Lung (tissue), 12 donors: ENCODE measurements around the gene RBM38. TPM values are rescaled to one million over a fixed set of nuclear protein-coding genes. Genes with fewer than 3 reads are reported as not detected.

Experiments
- ATAC-seq: fragments of 200-7000 bp; cut with Tn5 transposase; one replicate; pipeline ENCODE4 v1.9.1; 2020; ENCODE audit warnings: moderate number of reproducible peaks; ENCODE audit not compliant: insufficient read depth, low FRiP score
- DNase-seq, 3 donors: peaks; one replicate each; pipeline ENCODE4 v3.0.0-alpha.2; 2013 to 2017
- H3K27ac ChIP-seq, 2 donors: one replicate each; pipeline ENCODE4 v1.5.1; 2013; ENCODE audit warnings: mild to moderate bottlenecking in 2 of 2, moderate library complexity in 2 of 2, control low read depth in 1 of 2, inconsistent platforms in 1 of 2, low read depth in 1 of 2, low read length in 1 of 2
- H3K27me3 ChIP-seq, 3 donors: one replicate each; pipeline ENCODE4 v1.5.1; 2013; ENCODE audit warnings: low read length in 2 of 3; ENCODE audit not compliant: control insufficient read depth in 3 of 3, insufficient read depth in 3 of 3
- H3K36me3 ChIP-seq, 4 donors: one replicate each; pipeline ENCODE4 v1.5.1; 2013; ENCODE audit warnings: low read length in 4 of 4, mild to moderate bottlenecking in 1 of 4, moderate library complexity in 1 of 4; ENCODE audit not compliant: control insufficient read depth in 4 of 4, insufficient read depth in 4 of 4
- H3K4me1 ChIP-seq, 5 donors: one replicate each; pipeline ENCODE4 v1.5.1; 2013; ENCODE audit warnings: low read length in 5 of 5, mild to moderate bottlenecking in 2 of 5, moderate library complexity in 1 of 5; ENCODE audit not compliant: control insufficient read depth in 5 of 5, insufficient read depth in 5 of 5
- H3K4me3 ChIP-seq: one replicate; pipeline ENCODE4 v1.5.1; 2013; ENCODE audit warnings: mild to moderate bottlenecking, control low read depth, moderate library complexity
- H3K9ac ChIP-seq, 2 donors: one replicate each; pipeline ENCODE4 v1.5.1; 2013; ENCODE audit warnings: low read length in 2 of 2, control low read depth in 1 of 2; ENCODE audit not compliant: insufficient read depth in 1 of 2
- H3K9me3 ChIP-seq, 4 donors: one replicate each; pipeline ENCODE4 v1.5.1; 2013; ENCODE audit warnings: low read length in 3 of 4, mild to moderate bottlenecking in 1 of 4, moderate library complexity in 1 of 4; ENCODE audit not compliant: control insufficient read depth in 4 of 4, insufficient read depth in 3 of 4
- WGBS, 2 donors: extraction: QIAGEN DNeasy Blood & Tissue Kit; methylation state at CpG; one replicate each; pipeline ENCODE4 v1.1.7; 2013; 5-methylcytosine and 5-hydroxymethylcytosine counted together
- polyA plus RNA-seq, 2 donors: library from polyadenylated mRNA; stranded (reverse); fragments of 200-250 nt; gene quantifications; one replicate each; pipeline ENCODE4 v1.2.1, GENCODE V29; 2013
- total RNA-seq, 2 donors: library from RNA; depleted of rRNA in 1 of 2; stranded (reverse); fragments of >200 nt in 1 of 2; gene quantifications; one replicate each; pipeline ENCODE4 v1.2.1, GENCODE V29; 2014 to 2021
- TF ChIP-seq, protein P1 (sequence below): IDR thresholded peaks from 2 replicates; pipeline ENCODE4 v1.5.1; 2012; ENCODE audit warnings: mild to moderate bottlenecking; ENCODE audit errors: control extremely low read depth, extremely low read depth
- donor health status: control.
- donor health status: control.
- donor health status: Bipolar disorder and iron deficiency.
- donor health status: healthy.
- donor health status: DM: yes; HTN: yes; CAD: no.

RBM38 gene
- total and polyA plus RNA-seq, 4 donors, result 23.1 to 38.6 (median 30.9) TPM

DNA sequence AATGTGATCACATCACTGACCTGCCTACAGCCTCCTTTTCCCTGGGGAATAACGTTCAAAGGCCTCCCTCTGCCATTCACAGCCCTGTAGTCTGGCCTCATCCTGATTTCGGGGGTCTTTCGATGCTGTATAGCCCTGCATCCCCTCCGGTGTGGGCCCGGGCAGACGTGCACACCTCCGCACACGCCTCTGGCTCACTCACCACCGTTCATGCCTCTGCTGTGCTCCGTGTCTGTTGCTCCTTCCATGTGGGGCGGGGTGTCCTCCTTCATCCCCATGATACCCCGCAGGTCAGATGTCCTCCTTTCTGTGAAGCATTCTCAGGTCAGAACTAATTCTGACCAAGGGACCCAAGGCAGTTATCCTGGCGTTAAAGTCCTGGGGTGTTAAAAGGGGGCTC is 13.8 kb upstream of the RBM38 start:
- H3K27ac ChIP-seq, result no peak overlapping the region
- TF ChIP-seq, protein P1, sequence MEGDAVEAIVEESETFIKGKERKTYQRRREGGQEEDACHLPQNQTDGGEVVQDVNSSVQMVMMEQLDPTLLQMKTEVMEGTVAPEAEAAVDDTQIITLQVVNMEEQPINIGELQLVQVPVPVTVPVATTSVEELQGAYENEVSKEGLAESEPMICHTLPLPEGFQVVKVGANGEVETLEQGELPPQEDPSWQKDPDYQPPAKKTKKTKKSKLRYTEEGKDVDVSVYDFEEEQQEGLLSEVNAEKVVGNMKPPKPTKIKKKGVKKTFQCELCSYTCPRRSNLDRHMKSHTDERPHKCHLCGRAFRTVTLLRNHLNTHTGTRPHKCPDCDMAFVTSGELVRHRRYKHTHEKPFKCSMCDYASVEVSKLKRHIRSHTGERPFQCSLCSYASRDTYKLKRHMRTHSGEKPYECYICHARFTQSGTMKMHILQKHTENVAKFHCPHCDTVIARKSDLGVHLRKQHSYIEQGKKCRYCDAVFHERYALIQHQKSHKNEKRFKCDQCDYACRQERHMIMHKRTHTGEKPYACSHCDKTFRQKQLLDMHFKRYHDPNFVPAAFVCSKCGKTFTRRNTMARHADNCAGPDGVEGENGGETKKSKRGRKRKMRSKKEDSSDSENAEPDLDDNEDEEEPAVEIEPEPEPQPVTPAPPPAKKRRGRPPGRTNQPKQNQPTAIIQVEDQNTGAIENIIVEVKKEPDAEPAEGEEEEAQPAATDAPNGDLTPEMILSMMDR, result no peak
- no peak for DNase-seq
- WGBS, 2 donors, result 89 to 92% methylated on average over 13 of the region's 13 CpGs
- H3K4me1 ChIP-seq, result no peaks in the 10 kb centered on the region
- no peaks in the 10 kb centered on the region for H3K27me3 ChIP-seq
- ATAC-seq, result no peak
- H3K4me3 ChIP-seq, result no peak overlapping the region
- no peak overlapping the region for H3K9ac ChIP-seq
- H3K9me3 ChIP-seq, result no peaks in the 10 kb centered on the region
- peaks cover 21 to 50% (median 27%) of the 10 kb centered on the region in 4 donors for H3K36me3 ChIP-seq

DNA sequence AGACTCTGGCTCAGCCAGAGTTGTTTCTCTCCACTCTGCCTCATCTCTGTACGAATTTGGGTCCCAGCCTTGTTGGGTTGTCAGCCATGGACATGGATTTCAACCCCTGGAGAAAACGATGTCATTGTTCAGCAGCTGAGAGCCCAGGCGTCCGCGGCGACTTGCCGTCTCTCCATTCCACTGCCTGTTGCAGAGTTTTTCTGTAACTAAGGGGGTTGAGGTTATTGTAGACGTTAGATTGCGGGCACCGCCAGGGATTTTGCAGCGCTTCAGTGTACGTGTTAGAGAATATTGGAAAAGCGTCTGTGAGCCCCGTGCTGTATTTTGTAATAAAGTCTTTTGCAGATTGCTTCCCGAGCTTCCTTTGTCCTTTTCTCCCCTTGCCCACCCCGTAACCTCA is 13.1 kb upstream of the RBM38 start:
- no peaks in the 10 kb centered on the region for H3K4me1 ChIP-seq
- no peaks in the 10 kb centered on the region for H3K9me3 ChIP-seq
- H3K9ac ChIP-seq, result no peak overlapping the region
- no peak overlapping the region for H3K4me3 ChIP-seq
- H3K36me3 ChIP-seq, result peaks cover 20 to 44% (median 22%) of the 10 kb centered on the region in 4 donors
- TF ChIP-seq, protein P1, result no peak
- ATAC-seq (no peak), DNase-seq (no peak)
- H3K27me3 ChIP-seq, result no peaks in the 10 kb centered on the region
- WGBS, 2 donors, result 90 to 94% methylated on average over 16 of the region's 16 CpGs
- no peak overlapping the region for H3K27ac ChIP-seq

DNA sequence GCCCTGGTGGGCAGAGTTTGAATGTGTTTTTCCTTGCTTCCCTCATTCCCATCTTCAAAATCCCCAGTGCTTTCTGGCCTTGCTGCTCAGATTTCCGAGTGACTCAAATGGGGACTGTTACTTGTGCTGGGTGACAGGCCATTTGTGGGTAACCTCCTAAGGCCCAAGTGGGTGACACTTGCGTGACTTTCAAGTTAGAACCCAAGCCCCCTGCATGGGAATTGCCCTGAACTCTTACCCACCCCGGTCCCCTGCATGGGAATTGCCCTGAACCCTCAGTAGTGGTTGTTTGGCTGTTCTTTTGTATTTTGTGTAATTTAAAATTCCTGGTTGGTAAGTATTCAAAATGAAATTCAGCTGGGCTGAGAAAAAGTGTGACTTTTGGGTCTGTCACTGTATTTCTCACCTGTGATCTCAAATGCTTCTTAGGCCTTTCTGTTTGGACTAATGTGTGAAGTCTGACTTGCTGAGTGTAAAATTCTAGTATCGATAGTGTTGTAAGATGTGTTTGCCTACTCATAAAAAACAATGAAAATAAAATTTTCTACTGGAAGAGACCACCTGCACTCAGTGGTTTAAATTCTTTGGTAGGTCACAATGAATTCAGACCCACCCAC is 12.4 kb upstream of the RBM38 start:
- TF ChIP-seq, protein P1, result no peak
- 89 to 98% methylated on average over 4 of the region's 4 CpGs for WGBS, 2 donors
- Histone ChIP-seq H3K27me3 (no peaks in the 10 kb centered on the region), H3K9ac (no peak overlapping the region), H3K36me3 (peaks cover 15 to 40% (median 19%) of the 10 kb centered on the region in 4 donors), H3K4me1 (no peaks in the 10 kb centered on the region), H3K4me3 (no peak overlapping the region), H3K9me3 (no peaks in the 10 kb centered on the region), H3K27ac (no peak overlapping the region)
- DNase-seq, result no peak
- ATAC-seq, result no peak

DNA sequence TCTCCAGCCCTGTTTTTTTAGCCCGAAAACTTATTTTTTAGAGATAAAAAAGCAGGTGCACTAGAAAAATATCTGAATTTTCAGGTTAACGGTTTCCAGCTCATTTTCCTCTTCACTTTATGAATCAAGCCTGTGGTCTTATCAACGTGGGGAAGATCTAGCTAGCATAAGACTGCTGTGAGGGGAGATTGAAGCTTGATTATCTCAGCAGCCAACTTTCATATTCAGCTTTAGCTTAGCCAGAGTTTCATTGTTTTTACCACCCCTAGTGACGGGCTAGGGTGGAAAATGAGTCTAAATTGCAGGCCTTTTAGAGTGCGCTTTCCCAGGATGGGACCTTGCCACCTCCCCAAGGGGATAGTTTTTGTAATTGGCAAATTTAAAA is 11.9 kb upstream of the RBM38 start:
- TF ChIP-seq, protein P1, result no peak
- peaks cover 13 to 36% (median 19%) of the 10 kb centered on the region in 4 donors for H3K36me3 ChIP-seq
- no peak for DNase-seq

More for the DNA sequence above, 11.9 kb upstream of the RBM38 start:
- WGBS, 2 donors, result 85 to 91% methylated on average over 5 of the region's 5 CpGs
- Histone ChIP-seq H3K27ac (no peak overlapping the region), H3K9me3 (no peaks in the 10 kb centered on the region), H3K27me3 (no peaks in the 10 kb centered on the region), H3K9ac (no peak overlapping the region), H3K4me3 (no peak overlapping the region), H3K4me1 (peaks cover 0 to 2% (median 0%) of the 10 kb centered on the region in 5 donors)
- ATAC-seq, result no peak
